ENCODE measurements around the gene CYTH1.

CYTH1 gene

GRCh38 chr17:78679495-78680395 is 102.3 kb downstream of the CYTH1 start:
- TF ChIP-seq, protein P1, sequence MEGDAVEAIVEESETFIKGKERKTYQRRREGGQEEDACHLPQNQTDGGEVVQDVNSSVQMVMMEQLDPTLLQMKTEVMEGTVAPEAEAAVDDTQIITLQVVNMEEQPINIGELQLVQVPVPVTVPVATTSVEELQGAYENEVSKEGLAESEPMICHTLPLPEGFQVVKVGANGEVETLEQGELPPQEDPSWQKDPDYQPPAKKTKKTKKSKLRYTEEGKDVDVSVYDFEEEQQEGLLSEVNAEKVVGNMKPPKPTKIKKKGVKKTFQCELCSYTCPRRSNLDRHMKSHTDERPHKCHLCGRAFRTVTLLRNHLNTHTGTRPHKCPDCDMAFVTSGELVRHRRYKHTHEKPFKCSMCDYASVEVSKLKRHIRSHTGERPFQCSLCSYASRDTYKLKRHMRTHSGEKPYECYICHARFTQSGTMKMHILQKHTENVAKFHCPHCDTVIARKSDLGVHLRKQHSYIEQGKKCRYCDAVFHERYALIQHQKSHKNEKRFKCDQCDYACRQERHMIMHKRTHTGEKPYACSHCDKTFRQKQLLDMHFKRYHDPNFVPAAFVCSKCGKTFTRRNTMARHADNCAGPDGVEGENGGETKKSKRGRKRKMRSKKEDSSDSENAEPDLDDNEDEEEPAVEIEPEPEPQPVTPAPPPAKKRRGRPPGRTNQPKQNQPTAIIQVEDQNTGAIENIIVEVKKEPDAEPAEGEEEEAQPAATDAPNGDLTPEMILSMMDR (IDR thresholded peaks at IDR 0.05; ENCODE audit: insufficient read depth, missing control alignments) = no peak
- DNase-seq (ENCODE audit: insufficient read length, low spot score) (no peak), FAIRE-seq (no peak)

- DNase-seq (ENCODE audit: insufficient read length, low spot score) (no peak), FAIRE-seq (no peak)
Measured at GRCh38 chr17:78678711-78679110, 103.4 kb downstream of the CYTH1 start.

DNA sequence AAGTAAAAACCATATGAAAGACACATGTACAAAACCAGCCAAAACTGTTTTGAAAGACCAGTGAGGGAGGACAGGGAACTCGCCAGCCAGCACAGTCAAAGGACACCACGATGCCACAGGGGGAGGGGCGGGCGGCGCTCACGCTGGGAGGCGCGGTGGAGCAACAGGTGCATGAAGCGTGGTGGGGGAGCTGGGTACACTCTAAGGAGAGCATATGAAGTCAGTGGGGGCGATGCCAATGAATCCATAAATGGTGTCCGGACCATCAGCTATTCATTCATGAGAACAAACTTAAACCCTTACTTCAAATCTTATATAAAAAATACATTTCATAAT is 103.9 kb downstream of the CYTH1 start:
- DNase-seq (ENCODE audit: insufficient read length, low spot score) (no peak), FAIRE-seq (no peak)
- TF ChIP-seq, protein P1 (IDR thresholded peaks at IDR 0.05; ENCODE audit: insufficient read depth, missing control alignments) = no peak

More at GRCh38 chr17:78678711-78679110, 103.4 kb downstream of the CYTH1 start:
- TF ChIP-seq, protein P1 (IDR thresholded peaks at IDR 0.05; ENCODE audit: insufficient read depth, missing control alignments) = no peak

- FAIRE-seq (no peak), DNase-seq (ENCODE audit: insufficient read length, low spot score) (no peak)
- TF ChIP-seq, protein P1 (IDR thresholded peaks at IDR 0.05; ENCODE audit: insufficient read depth, missing control alignments) = no peak
Measured at GRCh38 chr17:78677303-78678221, 104.5 kb downstream of the CYTH1 start.

DNA sequence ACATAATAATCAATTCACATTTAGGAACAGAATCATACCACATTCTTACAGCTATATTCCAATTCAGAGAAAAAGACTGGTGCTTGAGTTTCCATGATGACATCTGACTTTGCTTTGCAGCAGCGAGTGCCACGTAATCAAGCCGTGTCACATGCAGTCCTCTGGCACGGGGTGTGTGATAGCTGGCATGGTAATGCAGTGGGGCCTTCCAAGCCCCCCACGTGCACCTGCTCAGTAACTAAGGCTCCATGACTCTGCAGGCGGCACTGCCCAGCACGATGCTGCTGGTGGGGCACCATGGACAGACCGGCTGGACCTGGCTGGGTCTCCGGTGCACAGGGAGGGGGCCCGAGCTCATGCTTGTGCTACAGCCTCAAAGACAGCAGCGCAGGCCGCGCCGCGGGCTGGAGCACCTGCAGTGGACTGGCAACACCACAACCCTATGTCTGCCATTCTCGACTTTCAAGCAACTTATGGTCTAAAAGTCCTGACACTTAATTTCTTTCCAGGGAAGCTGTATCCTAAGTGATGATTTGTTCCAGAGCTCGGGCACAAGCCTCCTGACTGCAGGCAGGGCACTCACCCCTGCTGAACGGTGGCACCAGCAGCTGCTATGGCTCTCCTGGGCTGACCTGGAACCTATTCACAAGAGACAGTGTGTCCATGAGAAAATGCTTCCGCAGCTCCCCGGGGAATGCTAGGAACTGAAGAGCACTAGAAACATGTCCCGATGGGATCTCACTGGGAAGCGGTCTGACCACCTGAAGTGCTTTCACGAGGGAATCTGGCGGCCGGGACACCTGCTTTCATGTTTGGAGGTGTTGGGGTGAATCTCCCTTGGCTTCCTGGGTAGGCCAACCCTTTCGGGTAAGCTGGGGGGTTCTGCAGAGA is 105.4 kb downstream of the CYTH1 start:
- DNase-seq (ENCODE audit: insufficient read length, low spot score) (no peak), FAIRE-seq (no peak)
- TF ChIP-seq, protein P1 (IDR thresholded peaks at IDR 0.05; ENCODE audit: insufficient read depth, missing control alignments) = no peak

DNA sequence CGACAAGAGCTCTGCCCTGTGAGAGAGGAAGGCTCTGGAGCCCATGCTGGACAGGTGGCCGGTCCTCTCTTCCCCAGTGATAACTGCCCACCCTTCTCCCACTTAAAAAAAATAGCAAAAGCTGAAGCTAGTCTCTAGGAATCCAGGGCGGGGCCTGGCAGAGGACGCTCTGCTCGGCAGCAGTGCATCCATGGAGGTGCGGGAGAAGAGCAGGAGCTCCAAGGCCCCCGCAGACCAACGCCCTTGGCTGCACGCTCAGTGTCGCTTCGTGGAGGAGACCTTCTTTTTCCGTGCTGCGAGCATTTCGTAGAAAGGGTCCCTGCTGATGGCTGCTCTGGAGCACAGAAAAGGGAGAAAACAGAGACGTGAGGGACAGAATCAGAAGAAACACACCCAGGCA is 106.2 kb downstream of the CYTH1 start:
- DNase-seq (ENCODE audit: insufficient read length, low spot score) = no peak
- TF ChIP-seq, protein P1 (IDR thresholded peaks at IDR 0.05; ENCODE audit: insufficient read depth, missing control alignments) = no peak
- no peak for FAIRE-seq

Data from D721Med (cell line).